ENCODE data around the gene PTMS.

Gene PTMS

GRCh38 chr12:6745741-6746525 lies 20.2 kb upstream of the PTMS start:
- no peak overlapping the region for H3K4me3 ChIP-seq (ENCODE audit: low read depth, low read length)
- TF ChIP-seq CTCF (IDR thresholded peaks at IDR 0.05; ENCODE audit: low read depth, low read length, missing control alignments), result no peak
- no peak for DNase-seq (ENCODE audit: low read depth)

GRCh38 chr12:6747216-6747615 lies 18.9 kb upstream of the PTMS start:
- no peak for DNase-seq (ENCODE audit: low read depth)
- TF ChIP-seq CTCF (IDR thresholded peaks at IDR 0.05; ENCODE audit: low read depth, low read length, missing control alignments), result no peak
- no peak overlapping the region for H3K4me3 ChIP-seq (ENCODE audit: low read depth, low read length)

- DNase-seq (ENCODE audit: low read depth), result no peak
- no peak for TF ChIP-seq CTCF (IDR thresholded peaks at IDR 0.05; ENCODE audit: low read depth, low read length, missing control alignments)
- H3K4me3 ChIP-seq (ENCODE audit: low read depth, low read length), result no peak overlapping the region
These were observed 17.4 kb upstream of the PTMS start for GRCh38 chr12:6748761-6749160.

- no peak for DNase-seq (ENCODE audit: low read depth)
- no peak for TF ChIP-seq CTCF (IDR thresholded peaks at IDR 0.05; ENCODE audit: low read depth, low read length, missing control alignments)
These were observed 15.7 kb upstream of the PTMS start for GRCh38 chr12:6750506-6750905.

GRCh38 chr12:6751767-6752166 lies 14.4 kb upstream of the PTMS start:
- no peak for DNase-seq (ENCODE audit: low read depth)
- TF ChIP-seq CTCF (IDR thresholded peaks at IDR 0.05; ENCODE audit: low read depth, low read length, missing control alignments), result no peak
- peak overlapping the region; percentile 97 for H3K4me3 ChIP-seq (ENCODE audit: low read depth, low read length)

More at GRCh38 chr12:6750506-6750905, 15.7 kb upstream of the PTMS start:
- H3K4me3 ChIP-seq (ENCODE audit: low read depth, low read length), result no peak overlapping the region

- no peak for TF ChIP-seq CTCF (IDR thresholded peaks at IDR 0.05; ENCODE audit: low read depth, low read length, missing control alignments)
- no peak for DNase-seq (ENCODE audit: low read depth)
- H3K4me3 ChIP-seq (ENCODE audit: low read depth, low read length), result peak overlapping the region; percentile 97
These were observed 13.8 kb upstream of the PTMS start for GRCh38 chr12:6752167-6752920.
